ENCODE results near the gene SLC35G6. TPM values are rescaled to one million over a fixed set of nuclear protein-coding genes. Genes with fewer than 3 reads are reported as not detected.
"Not testable (repeated sequence)": the region's sequence is repeated elsewhere in the genome, so short reads cannot be mapped to it uniquely, and the experiment has no call there.

SLC35G6 gene
- total RNA-seq, 4 donors from 2014 or later = not detected

DNA sequence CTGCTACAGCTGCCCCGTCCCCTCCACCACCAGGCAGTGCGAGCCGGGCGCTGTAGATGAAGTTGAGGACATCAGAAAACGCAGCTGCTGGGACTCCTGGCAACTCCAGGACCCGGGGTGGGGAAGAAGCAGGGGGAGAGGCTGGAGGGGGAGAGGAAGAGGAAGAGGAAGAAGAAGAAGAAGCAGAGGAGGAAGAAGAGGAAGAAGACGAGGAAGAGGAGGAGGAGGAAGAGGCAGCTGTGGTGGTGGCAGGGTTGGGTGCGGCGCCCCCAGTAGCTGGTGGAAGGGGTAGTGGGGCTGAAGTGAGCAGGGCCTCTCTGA is 15.0 kb upstream of the SLC35G6 start:
- H3K27me3 ChIP-seq = no peaks in the 10 kb centered on the region
- intact Hi-C loops (cut with DNase I) = no loop called here
- TF ChIP-seq, protein P1, sequence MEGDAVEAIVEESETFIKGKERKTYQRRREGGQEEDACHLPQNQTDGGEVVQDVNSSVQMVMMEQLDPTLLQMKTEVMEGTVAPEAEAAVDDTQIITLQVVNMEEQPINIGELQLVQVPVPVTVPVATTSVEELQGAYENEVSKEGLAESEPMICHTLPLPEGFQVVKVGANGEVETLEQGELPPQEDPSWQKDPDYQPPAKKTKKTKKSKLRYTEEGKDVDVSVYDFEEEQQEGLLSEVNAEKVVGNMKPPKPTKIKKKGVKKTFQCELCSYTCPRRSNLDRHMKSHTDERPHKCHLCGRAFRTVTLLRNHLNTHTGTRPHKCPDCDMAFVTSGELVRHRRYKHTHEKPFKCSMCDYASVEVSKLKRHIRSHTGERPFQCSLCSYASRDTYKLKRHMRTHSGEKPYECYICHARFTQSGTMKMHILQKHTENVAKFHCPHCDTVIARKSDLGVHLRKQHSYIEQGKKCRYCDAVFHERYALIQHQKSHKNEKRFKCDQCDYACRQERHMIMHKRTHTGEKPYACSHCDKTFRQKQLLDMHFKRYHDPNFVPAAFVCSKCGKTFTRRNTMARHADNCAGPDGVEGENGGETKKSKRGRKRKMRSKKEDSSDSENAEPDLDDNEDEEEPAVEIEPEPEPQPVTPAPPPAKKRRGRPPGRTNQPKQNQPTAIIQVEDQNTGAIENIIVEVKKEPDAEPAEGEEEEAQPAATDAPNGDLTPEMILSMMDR (IDR thresholded peaks at IDR 0.05) = no peak
- no peak for TF ChIP-seq POLR2A (IDR thresholded peaks at IDR 0.05)
- no peak overlapping the region for H3K4me3 ChIP-seq (replicated peaks in 1 of 3)
- peak overlapping the region; percentile 54 to 74 (median 66) for H3K27ac ChIP-seq
- H3K36me3 ChIP-seq = peaks cover 24 to 33% of the 10 kb centered on the region in 2 donors
- DNase-seq = no peak
- H3K9me3 ChIP-seq = no peaks in the 10 kb centered on the region
- 77 to 87% methylated on average over 9 of the region's 9 CpGs for WGBS, 2 donors
- peaks cover 28 to 38% of the 10 kb centered on the region in 2 donors for H3K4me1 ChIP-seq

DNA sequence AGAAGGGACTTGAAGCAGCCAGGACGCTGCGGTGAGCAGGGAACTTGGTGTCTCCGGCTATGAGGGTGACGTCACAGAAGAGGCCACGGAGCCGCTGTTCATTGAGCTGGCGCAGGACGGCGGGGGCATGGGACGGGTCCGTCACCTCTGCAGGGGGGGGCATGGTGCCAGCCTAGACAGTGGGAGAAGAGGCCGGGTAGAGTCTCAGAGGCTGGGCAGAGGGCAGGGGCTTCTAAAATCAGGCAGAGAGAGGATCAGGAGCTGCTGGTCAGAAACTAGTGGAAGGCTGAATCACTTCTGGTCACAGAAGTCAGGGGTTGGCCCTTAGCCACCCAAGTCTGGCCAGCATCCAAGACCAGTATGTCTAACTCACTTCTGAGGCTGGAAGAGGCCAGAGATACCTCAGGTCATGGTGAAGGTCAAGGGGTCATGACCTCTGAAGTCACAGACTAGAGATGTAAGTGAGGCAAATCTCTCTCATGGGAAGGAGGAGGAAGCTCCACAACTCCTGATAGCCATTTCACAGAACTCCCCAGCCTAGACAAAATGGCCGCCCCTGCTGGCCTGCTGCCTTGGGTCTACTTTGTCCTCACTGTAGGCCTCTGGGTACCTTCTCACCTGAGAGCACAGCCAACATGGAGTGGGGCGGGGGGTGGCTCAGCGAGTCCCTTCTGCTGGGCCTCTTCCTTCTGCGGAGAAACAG is 14.5 kb upstream of the SLC35G6 start:
- TF ChIP-seq POLR2A (IDR thresholded peaks at IDR 0.05) = no peak
- TF ChIP-seq, protein P1 (IDR thresholded peaks at IDR 0.05) = no peak
- no peaks in the 10 kb centered on the region for H3K9me3 ChIP-seq
- H3K4me3 ChIP-seq (replicated peaks in 1 of 3) = no peak overlapping the region
- 46 to 47% methylated on average over 16 of the region's 16 CpGs for WGBS, 2 donors
- intact Hi-C loops (cut with DNase I) = no loop called here
- H3K36me3 ChIP-seq = peaks cover 24 to 31% of the 10 kb centered on the region in 2 donors
- peak overlapping the region; percentile 54 to 74 (median 66) for H3K27ac ChIP-seq
- H3K4me1 ChIP-seq = peaks cover 29 to 43% of the 10 kb centered on the region in 2 donors
- H3K27me3 ChIP-seq = no peaks in the 10 kb centered on the region
- DNase-seq = peak; percentile 78 to 85

DNA sequence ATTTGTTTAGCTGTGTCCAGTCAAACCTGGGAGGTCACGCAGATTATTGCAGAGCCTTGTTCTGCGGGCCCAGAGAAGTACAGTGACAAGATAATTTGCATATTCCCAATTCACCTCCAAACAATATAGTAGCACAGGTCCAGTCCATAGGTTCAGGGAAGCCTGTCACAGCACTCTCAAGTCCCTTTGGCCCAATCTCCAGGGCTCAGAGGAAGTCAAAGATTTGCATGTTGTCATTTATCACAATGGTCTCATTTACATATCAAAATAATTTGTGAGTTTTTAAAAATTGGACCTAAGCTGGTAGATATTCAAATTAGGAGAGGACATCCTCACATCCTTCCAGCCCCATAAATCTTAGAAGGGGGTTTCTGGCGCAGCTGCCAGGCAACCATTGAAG is 13.7 kb upstream of the SLC35G6 start:
- no peaks in the 10 kb centered on the region for H3K9me3 ChIP-seq
- TF ChIP-seq, protein P1 (IDR thresholded peaks at IDR 0.05) = no peak
- no peak for TF ChIP-seq POLR2A (IDR thresholded peaks at IDR 0.05)
- H3K36me3 ChIP-seq = peaks cover 19 to 24% of the 10 kb centered on the region in 2 donors
- WGBS, 2 donors = 67 to 80% methylated on average over 2 to 3 of the region's 3 CpGs
- H3K4me1 ChIP-seq = peaks cover 32 to 47% of the 10 kb centered on the region in 2 donors
- peak overlapping the region; percentile 54 to 74 (median 66) for H3K27ac ChIP-seq
- intact Hi-C loops (cut with DNase I) = no loop called here
- H3K27me3 ChIP-seq = no peaks in the 10 kb centered on the region
- no peak overlapping the region for H3K4me3 ChIP-seq (replicated peaks in 1 of 3)
- no peak for DNase-seq

GRCh38 chr17:7468290-7468689 is 13.0 kb upstream of the SLC35G6 start:
- no peak overlapping the region for H3K4me3 ChIP-seq (replicated peaks in 1 of 3)
- 89 to 96% methylated on average over 11 of the region's 11 CpGs for WGBS, 2 donors
- peak overlapping the region in 2 of 3 donors; percentile 50 to 66 for H3K27ac ChIP-seq
- DNase-seq = no peak
- peaks cover 32 to 47% of the 10 kb centered on the region in 2 donors for H3K4me1 ChIP-seq
- TF ChIP-seq, protein P1 (IDR thresholded peaks at IDR 0.05) = no peak
- H3K36me3 ChIP-seq = peaks cover 11 to 16% of the 10 kb centered on the region in 2 donors
- H3K9me3 ChIP-seq = no peaks in the 10 kb centered on the region
- intact Hi-C loops (cut with DNase I) = no loop called here
- H3K27me3 ChIP-seq = no peaks in the 10 kb centered on the region

- TF ChIP-seq, protein P1 (IDR thresholded peaks at IDR 0.05) = no peak
- no peak for TF ChIP-seq POLR2A (IDR thresholded peaks at IDR 0.05)
- peak; percentile 50 to 62 for DNase-seq
- no peaks in the 10 kb centered on the region for H3K27me3 ChIP-seq
- WGBS, 2 donors = 58 to 64% methylated on average over 12 of the region's 12 CpGs
- intact Hi-C loops (cut with DNase I) = no loop called here
- H3K36me3 ChIP-seq = peaks cover 5 to 10% of the 10 kb centered on the region in 2 donors
- no peaks in the 10 kb centered on the region for H3K9me3 ChIP-seq
- peaks cover 32 to 47% of the 10 kb centered on the region in 2 donors for H3K4me1 ChIP-seq
- H3K4me3 ChIP-seq (replicated peaks in 1 of 3) = no peak overlapping the region
- H3K27ac ChIP-seq = peak overlapping the region in 2 of 3 donors; percentile 4 to 50
Measured at GRCh38 chr17:7468804-7469389, 12.3 kb upstream of the SLC35G6 start.

DNA sequence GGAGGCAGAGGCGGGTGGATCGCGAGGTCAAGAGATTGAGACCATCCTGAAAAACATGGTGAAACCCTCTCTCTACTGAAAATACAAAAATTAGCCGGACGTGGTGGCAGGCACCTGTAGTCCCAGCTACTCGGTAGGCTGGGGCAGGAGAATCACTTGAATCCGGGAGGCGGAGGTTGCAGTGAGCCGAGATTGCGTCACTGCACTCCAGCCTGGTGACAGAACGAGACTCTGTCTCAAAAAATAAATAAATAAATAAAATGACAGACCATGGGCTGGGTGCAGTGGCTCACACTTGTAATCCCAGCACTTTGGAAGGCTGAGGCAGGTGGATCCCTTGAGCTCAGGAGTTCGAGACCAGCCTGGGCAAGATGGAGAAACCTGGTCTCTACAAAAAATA is 11.4 kb upstream of the SLC35G6 start:
- DNase-seq = not testable (repeated sequence)
- H3K27ac ChIP-seq = peak overlapping the region in 1 of 3 donors; percentile 50

GRCh38 chr17:7470457-7470973 is 10.7 kb upstream of the SLC35G6 start:
- intact Hi-C loops (cut with DNase I); H3K27ac ChIP-seq; H3K36me3 ChIP-seq; H3K27me3 ChIP-seq; DNase-seq; H3K9me3 ChIP-seq; H3K4me3 ChIP-seq (replicated peaks in 1 of 3): not testable (repeated sequence)
- H3K4me1 ChIP-seq = peaks cover 39 to 60% of the 10 kb centered on the region in 2 donors
- 86 to 92% methylated on average over 8 of the region's 8 CpGs for WGBS, 2 donors

More for the DNA sequence above, 11.4 kb upstream of the SLC35G6 start:
- intact Hi-C loops (cut with DNase I); H3K27me3 ChIP-seq; H3K36me3 ChIP-seq; H3K9me3 ChIP-seq; H3K4me3 ChIP-seq (replicated peaks in 1 of 3): not testable (repeated sequence)
- WGBS, 2 donors = 92 to 93% methylated on average over 12 of the region's 12 CpGs
- peaks cover 33 to 53% of the 10 kb centered on the region in 2 donors for H3K4me1 ChIP-seq

Measured in thyroid gland (tissue), 4 donors.